Epithelial cell of esophagus (primary cell): Measurements from ENCODE around the gene CIC.

ENCODE experiments used
- DNase-seq: peaks from one replicate; pipeline ENCODE4 v3.0.0; 2010; ENCODE audit warnings: low read depth
- H3K4me3 ChIP-seq: 2 replicates; pipeline ENCODE4 v1.5.1; 2011; ENCODE audit warnings: mild to moderate bottlenecking, low read length, control low read depth
- TF ChIP-seq, protein P1 (sequence below): IDR thresholded peaks from 2 replicates; pipeline ENCODE4 v1.5.1; 2011; ENCODE audit warnings: low read depth, mild to moderate bottlenecking, low read length, control low read depth, inconsistent platforms; ENCODE audit not compliant: insufficient read depth; ENCODE audit errors: missing control alignments

The CIC gene

DNA sequence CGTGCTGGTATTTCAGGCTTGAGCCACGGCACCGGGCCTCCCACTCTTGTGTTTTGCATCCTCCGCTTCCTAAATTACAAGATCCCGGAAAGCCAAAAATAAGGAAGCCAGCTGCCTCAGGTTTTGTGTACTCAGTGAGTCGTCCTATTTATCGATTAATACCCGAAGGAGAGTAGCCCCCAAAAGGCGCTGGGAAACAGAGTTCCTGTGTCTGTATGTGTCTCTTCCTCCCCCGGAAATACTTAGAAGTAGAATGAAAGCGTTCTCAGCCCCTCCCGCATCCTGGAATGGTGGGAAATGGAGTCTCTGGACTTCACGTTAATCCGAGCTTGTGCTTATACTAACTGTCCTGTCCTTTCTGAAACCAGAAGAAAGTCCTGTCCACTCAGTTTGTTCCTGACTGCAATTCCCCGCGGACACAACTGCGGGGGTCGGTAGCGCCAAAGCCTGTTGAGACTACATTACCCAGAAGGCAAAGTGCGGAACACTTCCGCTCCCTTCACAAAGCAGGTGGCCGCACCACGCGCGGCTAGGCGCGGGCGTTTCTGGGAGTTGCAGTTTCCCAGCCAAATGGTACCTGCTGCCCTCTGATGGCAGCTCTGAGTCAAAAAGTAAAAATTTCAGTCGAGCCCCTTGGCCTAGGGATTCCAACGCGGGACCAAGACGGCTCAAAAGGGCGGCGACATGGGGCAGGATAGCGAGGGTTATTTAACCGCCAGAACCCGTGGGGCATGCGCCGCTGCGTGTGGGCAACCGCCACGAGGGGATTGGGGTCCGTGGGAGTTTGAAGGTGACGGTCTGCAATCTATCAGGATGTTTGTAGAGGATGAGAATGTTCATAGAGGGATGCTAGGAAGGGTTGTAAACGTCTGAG lies 24.5 kb upstream of the CIC start:
- H3K4me3 ChIP-seq: peak overlapping the region; percentile 75
- DNase-seq: peak; percentile 96
- TF ChIP-seq, protein P1, sequence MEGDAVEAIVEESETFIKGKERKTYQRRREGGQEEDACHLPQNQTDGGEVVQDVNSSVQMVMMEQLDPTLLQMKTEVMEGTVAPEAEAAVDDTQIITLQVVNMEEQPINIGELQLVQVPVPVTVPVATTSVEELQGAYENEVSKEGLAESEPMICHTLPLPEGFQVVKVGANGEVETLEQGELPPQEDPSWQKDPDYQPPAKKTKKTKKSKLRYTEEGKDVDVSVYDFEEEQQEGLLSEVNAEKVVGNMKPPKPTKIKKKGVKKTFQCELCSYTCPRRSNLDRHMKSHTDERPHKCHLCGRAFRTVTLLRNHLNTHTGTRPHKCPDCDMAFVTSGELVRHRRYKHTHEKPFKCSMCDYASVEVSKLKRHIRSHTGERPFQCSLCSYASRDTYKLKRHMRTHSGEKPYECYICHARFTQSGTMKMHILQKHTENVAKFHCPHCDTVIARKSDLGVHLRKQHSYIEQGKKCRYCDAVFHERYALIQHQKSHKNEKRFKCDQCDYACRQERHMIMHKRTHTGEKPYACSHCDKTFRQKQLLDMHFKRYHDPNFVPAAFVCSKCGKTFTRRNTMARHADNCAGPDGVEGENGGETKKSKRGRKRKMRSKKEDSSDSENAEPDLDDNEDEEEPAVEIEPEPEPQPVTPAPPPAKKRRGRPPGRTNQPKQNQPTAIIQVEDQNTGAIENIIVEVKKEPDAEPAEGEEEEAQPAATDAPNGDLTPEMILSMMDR: peak; percentile 69

DNA sequence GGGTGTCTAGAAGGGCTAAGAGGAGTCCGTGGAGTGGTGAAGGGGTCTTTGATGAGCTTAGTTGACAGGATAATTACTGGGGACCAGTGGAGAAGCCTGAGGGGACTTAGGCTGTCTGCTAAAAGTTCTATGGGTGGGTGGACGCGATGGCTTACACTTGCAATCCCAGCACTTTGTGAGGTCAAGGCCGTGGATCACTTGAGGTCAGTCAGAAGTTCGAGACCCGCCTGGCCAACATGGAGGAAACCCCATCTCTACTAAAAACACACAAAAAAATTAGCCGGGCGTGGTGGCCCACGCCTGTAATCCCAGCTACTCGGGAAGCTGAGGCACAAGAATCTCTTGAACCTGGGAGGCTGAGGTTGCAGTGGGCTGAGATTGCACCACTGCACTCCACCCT lies 23.8 kb upstream of the CIC start:
- no peak overlapping the region for H3K4me3 ChIP-seq
- no peak for DNase-seq
- TF ChIP-seq, protein P1: no peak

DNA sequence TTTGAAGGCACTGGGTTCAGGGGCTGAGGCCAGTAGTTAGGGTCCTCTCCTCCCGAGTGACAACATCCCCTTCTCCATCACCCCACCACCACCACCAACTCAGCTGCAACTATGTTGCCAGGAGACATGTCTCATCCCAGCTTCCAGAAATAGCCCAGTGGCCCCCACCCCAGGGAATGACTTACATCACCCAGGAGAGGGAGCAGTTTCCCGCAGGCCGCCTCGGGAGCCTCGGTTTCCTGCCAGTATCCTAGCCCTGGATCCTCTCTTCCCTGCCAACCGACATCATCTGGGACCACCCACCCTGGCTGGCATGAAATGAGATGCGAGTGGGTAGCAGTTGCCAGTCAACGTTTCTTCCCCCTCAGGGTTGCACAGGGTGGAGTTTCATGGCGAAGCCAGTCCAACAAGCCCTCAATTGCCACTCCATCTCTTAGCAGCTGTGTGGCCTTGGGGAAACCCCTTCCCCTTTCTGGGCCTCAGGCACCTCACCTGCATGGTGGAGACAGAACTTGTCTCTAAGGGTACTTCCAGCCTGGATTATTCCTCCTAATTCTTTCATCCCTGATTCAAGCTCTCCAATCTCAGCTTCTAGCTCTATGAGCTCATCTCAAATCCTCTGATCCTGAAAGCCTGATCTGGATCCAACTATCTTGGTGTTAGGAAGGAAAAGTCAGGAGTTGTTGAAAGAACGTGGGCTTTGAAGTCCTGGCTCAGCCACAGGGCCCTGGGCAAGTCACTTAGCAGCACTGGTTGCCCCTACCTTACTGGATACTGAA lies 22.7 kb upstream of the CIC start:
- peak; percentile 87 for DNase-seq
- no peak overlapping the region for H3K4me3 ChIP-seq
- TF ChIP-seq, protein P1: peak; percentile 71

DNA sequence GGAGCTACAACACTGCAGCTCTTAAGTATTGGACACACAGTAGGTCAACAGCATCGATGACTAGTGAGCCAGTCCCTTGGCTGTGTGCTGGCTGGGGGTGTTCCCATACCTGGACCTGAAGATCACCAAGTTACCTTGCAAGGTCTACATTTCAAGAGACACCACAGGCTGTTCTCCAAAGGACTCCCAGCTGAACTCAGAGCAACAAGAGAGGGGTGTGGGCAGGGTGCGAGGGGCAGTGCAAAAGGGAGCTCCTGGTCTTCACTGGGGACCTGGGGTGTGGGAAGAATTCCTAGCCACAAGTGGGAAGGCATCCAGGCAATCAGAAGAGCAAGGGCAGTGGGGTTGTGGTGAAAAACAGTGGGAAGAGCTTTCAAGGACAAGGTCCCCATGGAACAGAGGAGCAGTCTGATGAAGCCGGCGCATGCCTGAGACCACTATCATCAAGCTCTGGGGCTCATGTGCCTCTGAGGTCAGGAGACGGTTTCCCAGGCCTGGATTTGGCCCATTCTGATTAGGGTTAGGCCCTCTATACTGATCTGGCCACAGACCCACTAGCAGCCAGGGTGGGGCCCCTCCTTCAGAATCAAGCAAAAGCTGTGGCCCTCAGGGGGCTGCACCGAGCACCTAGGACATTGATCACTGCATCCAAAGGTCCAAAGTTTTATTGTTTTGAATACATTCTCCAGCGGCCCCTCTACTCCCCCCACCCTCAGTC lies 22.0 kb upstream of the CIC start:
- TF ChIP-seq, protein P1: no peak
- no peak overlapping the region for H3K4me3 ChIP-seq
- no peak for DNase-seq

DNA sequence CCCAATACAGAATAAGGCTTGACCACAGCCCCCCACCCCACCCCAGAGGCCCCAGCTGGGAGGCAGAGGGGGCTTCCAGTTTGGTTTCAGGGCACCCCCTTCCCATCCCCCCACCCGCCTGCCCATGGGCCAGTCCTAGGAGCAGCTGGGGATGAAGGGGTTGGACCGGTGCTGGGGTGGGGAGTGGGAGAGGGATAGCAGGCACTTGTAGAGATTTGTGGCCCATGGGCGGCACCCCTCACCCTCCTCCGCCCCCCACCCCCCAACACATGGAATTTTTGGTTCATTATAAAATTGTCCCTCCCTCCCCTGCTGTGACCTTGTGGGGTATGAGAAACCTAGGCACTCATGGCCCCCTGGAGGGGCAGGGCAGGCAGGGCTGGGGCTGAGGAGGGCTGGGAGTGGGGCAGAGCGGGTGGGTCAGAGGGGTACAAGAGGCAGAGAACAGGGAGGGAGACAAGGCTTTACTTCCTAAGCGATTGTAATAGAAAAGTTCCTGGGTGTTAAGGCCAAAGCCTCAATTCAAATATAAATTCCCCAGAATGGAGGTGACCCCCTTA lies 21.3 kb upstream of the CIC start:
- TF ChIP-seq, protein P1: no peak
- H3K4me3 ChIP-seq: no peak overlapping the region

DNA sequence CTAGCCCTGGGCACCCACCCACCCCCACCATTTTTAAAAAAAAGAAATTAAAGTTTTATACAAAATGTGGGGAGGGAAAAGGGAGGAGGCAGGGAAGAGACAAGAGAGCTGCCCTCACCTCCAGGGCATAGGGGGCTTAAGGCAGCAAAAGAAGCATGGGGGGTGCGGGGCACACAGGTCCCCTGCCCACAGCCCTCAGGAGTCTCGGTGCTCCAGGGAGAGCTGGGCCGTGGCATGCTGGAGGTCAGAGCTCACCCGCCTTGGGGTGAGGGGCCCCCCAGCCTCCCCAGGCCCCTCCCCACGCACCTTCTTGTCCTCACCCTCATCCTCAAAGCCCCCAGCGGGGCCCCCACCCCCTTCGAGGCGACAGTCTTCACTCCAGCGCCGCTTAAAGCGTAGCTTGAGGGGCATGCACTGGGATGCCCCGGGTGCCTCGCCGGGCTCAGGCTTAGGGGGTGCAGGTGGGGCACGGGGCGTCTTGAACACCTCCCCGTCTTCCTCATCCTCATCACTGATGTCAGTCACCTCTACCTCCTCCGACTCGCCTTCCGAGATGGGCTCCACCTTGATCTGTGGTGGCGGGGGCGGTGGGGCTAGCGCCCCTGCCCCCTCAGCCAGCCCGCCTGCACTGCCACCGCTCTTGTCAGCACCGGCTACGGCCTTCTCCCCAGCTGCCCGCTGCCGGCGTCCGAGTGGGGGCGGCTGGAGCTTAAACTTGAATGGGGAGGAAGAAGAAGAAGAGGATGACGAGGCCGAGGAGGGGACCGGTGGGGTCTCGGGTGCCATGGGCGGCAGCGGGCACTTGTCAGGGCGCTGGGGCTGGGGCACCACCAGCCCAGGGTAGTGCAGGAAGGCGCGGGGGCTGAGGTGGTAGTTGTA lies 20.5 kb upstream of the CIC start:
- no peak for DNase-seq
- TF ChIP-seq, protein P1: no peak
- no peak overlapping the region for H3K4me3 ChIP-seq

More for the DNA sequence above, 21.3 kb upstream of the CIC start:
- no peak for DNase-seq
